ENCODE results near the gene SCUBE2.

The SCUBE2 gene

DNA sequence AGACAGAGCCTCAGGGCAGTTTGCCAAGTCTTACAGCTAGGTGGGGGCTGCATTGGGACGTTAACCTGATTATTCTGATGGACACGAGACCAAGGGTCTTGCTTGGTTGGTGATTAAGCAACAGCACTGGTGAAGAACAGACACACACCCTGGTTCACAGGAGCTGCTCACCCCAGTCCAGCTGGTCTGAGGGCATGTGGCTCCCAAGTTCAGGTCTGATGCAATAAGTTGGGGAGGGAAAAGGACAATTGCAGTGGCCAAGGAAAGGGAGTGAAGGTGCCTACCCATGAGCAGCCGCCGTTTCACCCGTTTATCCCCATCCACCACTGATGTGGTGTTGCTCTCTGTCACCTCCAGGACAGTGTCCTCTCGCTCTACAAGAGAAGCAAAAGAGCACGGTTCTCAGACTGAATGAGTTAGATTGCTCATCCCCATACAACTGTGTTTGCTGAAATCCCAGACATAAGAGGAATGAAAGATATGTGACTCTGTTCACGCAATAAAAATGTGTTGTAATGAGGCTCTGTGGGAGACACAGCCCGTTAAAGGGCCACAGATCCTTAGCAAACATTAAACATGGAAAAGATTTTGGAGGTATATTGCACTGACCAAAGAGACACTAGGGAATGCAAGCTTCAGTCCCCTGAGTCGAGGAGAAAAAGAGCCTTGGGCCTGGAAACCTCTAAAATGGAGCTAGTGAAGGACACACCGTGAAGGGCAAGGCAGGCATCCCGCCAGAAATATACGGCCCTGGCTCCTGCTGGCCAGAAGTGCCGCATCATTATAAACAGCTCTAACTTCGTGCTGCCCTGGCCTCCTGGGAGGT, 25.6 kb downstream of the SCUBE2 start:
- no peak overlapping the region for H3K4me3 ChIP-seq (ENCODE audit: low read depth, low read length)
- DNase-seq (ENCODE audit: low read depth): no peak
- TF ChIP-seq, protein P1, sequence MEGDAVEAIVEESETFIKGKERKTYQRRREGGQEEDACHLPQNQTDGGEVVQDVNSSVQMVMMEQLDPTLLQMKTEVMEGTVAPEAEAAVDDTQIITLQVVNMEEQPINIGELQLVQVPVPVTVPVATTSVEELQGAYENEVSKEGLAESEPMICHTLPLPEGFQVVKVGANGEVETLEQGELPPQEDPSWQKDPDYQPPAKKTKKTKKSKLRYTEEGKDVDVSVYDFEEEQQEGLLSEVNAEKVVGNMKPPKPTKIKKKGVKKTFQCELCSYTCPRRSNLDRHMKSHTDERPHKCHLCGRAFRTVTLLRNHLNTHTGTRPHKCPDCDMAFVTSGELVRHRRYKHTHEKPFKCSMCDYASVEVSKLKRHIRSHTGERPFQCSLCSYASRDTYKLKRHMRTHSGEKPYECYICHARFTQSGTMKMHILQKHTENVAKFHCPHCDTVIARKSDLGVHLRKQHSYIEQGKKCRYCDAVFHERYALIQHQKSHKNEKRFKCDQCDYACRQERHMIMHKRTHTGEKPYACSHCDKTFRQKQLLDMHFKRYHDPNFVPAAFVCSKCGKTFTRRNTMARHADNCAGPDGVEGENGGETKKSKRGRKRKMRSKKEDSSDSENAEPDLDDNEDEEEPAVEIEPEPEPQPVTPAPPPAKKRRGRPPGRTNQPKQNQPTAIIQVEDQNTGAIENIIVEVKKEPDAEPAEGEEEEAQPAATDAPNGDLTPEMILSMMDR (IDR thresholded peaks at IDR 0.05; ENCODE audit: low read depth, low read length): no peak
- TF ChIP-seq MYC (IDR thresholded peaks at IDR 0.05; ENCODE audit: low read depth, low read length) (no peak), POLR2A (IDR thresholded peaks at IDR 0.05; ENCODE audit: extremely low read depth, insufficient read length) (no peak)
- TF ChIP-seq, protein P2, sequence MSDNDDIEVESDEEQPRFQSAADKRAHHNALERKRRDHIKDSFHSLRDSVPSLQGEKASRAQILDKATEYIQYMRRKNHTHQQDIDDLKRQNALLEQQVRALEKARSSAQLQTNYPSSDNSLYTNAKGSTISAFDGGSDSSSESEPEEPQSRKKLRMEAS (IDR thresholded peaks at IDR 0.05; ENCODE audit: low read depth, low read length): no peak

DNA sequence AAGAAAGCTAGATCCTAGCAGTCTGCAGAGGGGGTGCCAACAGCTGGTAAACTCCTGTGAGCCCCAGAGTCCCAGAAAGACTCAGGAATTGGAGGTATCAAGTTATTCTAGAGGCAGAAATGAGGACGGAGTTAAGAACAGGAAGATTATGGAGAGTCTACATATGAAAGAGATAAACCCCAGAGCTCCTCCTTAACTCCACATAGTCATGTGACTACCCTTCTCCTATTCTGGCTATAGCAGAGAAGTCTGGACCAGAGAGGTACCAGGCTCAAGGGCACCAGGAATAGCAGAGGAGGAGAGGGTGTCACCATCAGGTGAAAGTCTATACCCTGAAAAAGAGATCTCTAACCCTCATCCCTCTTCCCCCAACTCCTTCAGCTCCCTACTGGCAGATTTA, 29.6 kb downstream of the SCUBE2 start:
- no peak for DNase-seq (ENCODE audit: low read depth)

DNA sequence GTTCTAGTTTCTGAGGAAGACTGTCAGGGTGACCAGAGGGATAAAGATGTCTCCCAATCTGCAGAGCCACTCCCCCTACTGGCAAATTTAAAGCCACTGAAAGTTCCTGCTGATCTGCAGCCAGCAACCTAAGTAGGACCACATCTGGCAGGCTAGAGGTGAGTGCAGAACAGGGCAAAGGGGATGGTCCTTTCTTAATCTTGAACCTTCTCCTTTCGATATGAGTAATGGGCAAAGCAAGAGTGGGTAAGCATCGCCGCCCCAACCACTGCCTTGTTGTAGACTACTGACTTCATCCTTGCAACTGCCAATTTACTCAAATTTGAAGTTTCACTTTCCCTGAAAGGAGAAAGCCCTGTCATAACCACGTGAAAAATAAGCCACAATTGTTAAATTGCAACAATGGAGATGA, 30.7 kb downstream of the SCUBE2 start:
- H3K4me3 ChIP-seq (ENCODE audit: low read depth, low read length): no peak overlapping the region
- no peak for TF ChIP-seq POLR2A (IDR thresholded peaks at IDR 0.05; ENCODE audit: extremely low read depth, insufficient read length)
- TF ChIP-seq, protein P1 (IDR thresholded peaks at IDR 0.05; ENCODE audit: low read depth, low read length): peak; percentile 46
- no peak for TF ChIP-seq MYC (IDR thresholded peaks at IDR 0.05; ENCODE audit: low read depth, low read length)
- TF ChIP-seq, protein P2 (IDR thresholded peaks at IDR 0.05; ENCODE audit: low read depth, low read length): no peak
- peak; percentile 51 for DNase-seq (ENCODE audit: low read depth)

More for the DNA sequence above, 29.6 kb downstream of the SCUBE2 start:
- TF ChIP-seq MYC (IDR thresholded peaks at IDR 0.05; ENCODE audit: low read depth, low read length) (no peak), POLR2A (IDR thresholded peaks at IDR 0.05; ENCODE audit: extremely low read depth, insufficient read length) (no peak)
- TF ChIP-seq, protein P1 (IDR thresholded peaks at IDR 0.05; ENCODE audit: low read depth, low read length): no peak
- TF ChIP-seq, protein P2 (IDR thresholded peaks at IDR 0.05; ENCODE audit: low read depth, low read length): no peak
- no peak overlapping the region for H3K4me3 ChIP-seq (ENCODE audit: low read depth, low read length)

DNA sequence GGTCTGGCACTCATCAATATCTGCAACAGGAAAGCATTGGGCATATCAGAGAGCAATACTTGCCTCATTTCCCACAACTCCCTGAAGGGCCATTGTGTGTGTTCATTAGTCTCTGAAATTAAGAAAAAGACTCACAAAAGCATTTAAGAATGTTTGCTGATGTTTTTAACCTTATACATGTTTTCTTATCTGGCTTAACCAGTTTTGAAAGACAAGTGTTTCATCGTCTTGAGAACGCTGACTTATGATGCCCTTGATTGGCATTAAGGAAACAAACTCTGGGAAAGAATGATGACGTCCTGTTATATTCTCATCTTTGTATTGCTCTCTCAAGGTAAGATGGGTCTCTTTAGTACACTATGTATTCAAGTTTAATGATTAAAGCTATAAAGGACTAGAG, 32.0 kb downstream of the SCUBE2 start:
- DNase-seq (ENCODE audit: low read depth): no peak
- H3K4me3 ChIP-seq (ENCODE audit: low read depth, low read length): no peak overlapping the region
- TF ChIP-seq, protein P2 (IDR thresholded peaks at IDR 0.05; ENCODE audit: low read depth, low read length): no peak
- TF ChIP-seq MYC (IDR thresholded peaks at IDR 0.05; ENCODE audit: low read depth, low read length) (no peak), POLR2A (IDR thresholded peaks at IDR 0.05; ENCODE audit: extremely low read depth, insufficient read length) (no peak)
- TF ChIP-seq, protein P1 (IDR thresholded peaks at IDR 0.05; ENCODE audit: low read depth, low read length): no peak

DNA sequence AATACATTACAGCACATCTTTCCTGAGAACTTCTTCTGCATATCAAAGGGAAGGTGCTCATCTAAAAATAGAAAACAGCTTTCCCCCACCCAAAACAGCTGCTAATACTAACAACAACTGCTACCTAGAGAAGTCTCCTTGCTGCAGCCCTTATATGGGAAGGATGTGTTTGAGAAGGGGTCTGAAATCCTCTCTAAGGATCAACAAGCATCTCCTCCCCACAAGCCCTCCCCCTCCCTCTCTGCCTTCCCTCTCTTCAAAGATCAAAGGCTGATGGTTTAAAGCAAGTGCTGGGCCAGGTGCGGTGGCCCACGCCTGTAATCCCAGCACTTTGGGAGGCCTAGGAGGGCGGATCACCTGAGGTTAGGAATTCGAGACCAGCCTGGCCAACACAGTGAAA, 33.5 kb downstream of the SCUBE2 start:
- TF ChIP-seq, protein P1 (IDR thresholded peaks at IDR 0.05; ENCODE audit: low read depth, low read length): no peak
- DNase-seq (ENCODE audit: low read depth): no peak
- no peak overlapping the region for H3K4me3 ChIP-seq (ENCODE audit: low read depth, low read length)
